HEK293 (cell line): ENCODE measurements around the gene DNAJB14.

Source experiments
- CTCF ChIA-PET: fragments of 350-600 bp; formaldehyde crosslinking; extraction: SDS; loops from one replicate; lab custom pipeline; 2021; ENCODE audit warnings: antibody characterized with exemption; lab: Yijun Ruan, JAX
- POLR2A ChIA-PET: fragments of 300-600 bp; formaldehyde crosslinking; extraction: SDS; loops from one replicate; lab custom pipeline; 2020; ENCODE audit warnings: antibody characterized with exemption, inconsistent platforms; lab: Yijun Ruan, JAX
- H3K27ac ChIP-seq: fragments of 200-500 bp; sonication (Bioruptor generic); 2 replicates; pipeline ENCODE4 v1.5.1; 2014; ENCODE audit warnings: low read depth, low read length, control low read depth, inconsistent platforms; ENCODE audit errors: extremely low read depth
- H3K36me3 ChIP-seq, 2 experiments: fragments of 200-500 bp in 1 of 2; sonication (Bioruptor generic) in 1 of 2; 1 replicate in 1 of 2; 2 replicates in 1 of 2; pipeline ENCODE4 v1.5.1; 2014 to 2017; ENCODE audit warnings: inconsistent platforms in 2 of 2, low read length in 2 of 2; ENCODE audit not compliant: control insufficient read depth in 2 of 2, insufficient read depth in 1 of 2
- H3K4me1 ChIP-seq: fragments of 200-500 bp; sonication (Bioruptor generic); 2 replicates; pipeline ENCODE4 v1.5.1; 2014; ENCODE audit warnings: mild to moderate bottlenecking, low read length, inconsistent platforms; ENCODE audit not compliant: control insufficient read depth, insufficient read depth
- H3K4me3 ChIP-seq: 2 replicates; pipeline ENCODE4 v1.5.1; 2011; ENCODE audit warnings: low read depth, mild to moderate bottlenecking, control low read depth, low read length, moderate library complexity
- H3K9me3 ChIP-seq: fragments of 200-500 bp; sonication (Bioruptor generic); 2 replicates; pipeline ENCODE4 v1.5.1; 2014; ENCODE audit warnings: low read depth, low read length, inconsistent platforms; ENCODE audit not compliant: control insufficient read depth, insufficient read depth
- FEZF1 ChIP-seq: fragments of 450-650 bp; formaldehyde crosslinking; IDR thresholded peaks from 2 replicates; pipeline ENCODE4 v1.5.1; 2016; ENCODE audit warnings: missing biosample characterization, missing genetic modification characterization
- KLF1 ChIP-seq: fragments of 450-650 bp; formaldehyde crosslinking; IDR thresholded peaks from 2 replicates; pipeline ENCODE4 v1.5.1; 2016; ENCODE audit warnings: missing biosample characterization, missing genetic modification characterization
- KLF10 ChIP-seq: fragments of 450-650 bp; IDR thresholded peaks from 2 replicates; pipeline ENCODE4 v1.5.1; 2018; ENCODE audit warnings: missing biosample characterization, mild to moderate bottlenecking, missing genetic modification characterization
- KLF16 ChIP-seq: fragments of 450-650 bp; formaldehyde crosslinking; IDR thresholded peaks from 2 replicates; pipeline ENCODE4 v1.5.1; 2017; ENCODE audit warnings: missing biosample characterization, missing genetic modification characterization
- KLF8 ChIP-seq: fragments of 450-650 bp; formaldehyde crosslinking; IDR thresholded peaks from 2 replicates; pipeline ENCODE4 v1.5.1; 2016; ENCODE audit warnings: missing biosample characterization, missing genetic modification characterization
- KLF9 ChIP-seq: fragments of 450-650 bp; formaldehyde crosslinking; IDR thresholded peaks from 2 replicates; pipeline ENCODE4 v1.5.1; 2016; ENCODE audit warnings: missing biosample characterization, missing genetic modification characterization, low read depth
- PRDM1 ChIP-seq: fragments of 450-650 bp; formaldehyde crosslinking; IDR thresholded peaks from 2 replicates; pipeline ENCODE4; 2016; ENCODE audit warnings: missing biosample characterization, missing genetic modification characterization
- SCRT2 ChIP-seq: fragments of 450-650 bp; formaldehyde crosslinking; IDR thresholded peaks from 2 replicates; pipeline ENCODE4 v1.5.1; 2016; ENCODE audit warnings: missing biosample characterization, missing genetic modification characterization
- SP2 ChIP-seq: fragments of 450-650 bp; formaldehyde crosslinking; IDR thresholded peaks from 2 replicates; pipeline ENCODE4 v1.5.1; 2016; ENCODE audit warnings: missing biosample characterization, missing genetic modification characterization
- SP3 ChIP-seq: fragments of 450-650 bp; formaldehyde crosslinking; IDR thresholded peaks from 2 replicates; pipeline ENCODE4 v1.5.1; 2016; ENCODE audit warnings: missing biosample characterization, missing genetic modification characterization
- ZBTB11 ChIP-seq: fragments of 450-650 bp; formaldehyde crosslinking; conservative IDR thresholded peaks from 2 replicates; pipeline ENCODE4 v1.5.1; 2016; ENCODE audit warnings: low read depth, missing biosample characterization, missing genetic modification characterization
- ZBTB8A ChIP-seq: fragments of 450-650 bp; formaldehyde crosslinking; IDR thresholded peaks from 2 replicates; pipeline ENCODE4 v1.5.1; 2016; ENCODE audit warnings: missing biosample characterization, missing genetic modification characterization
- ZIC2 ChIP-seq: fragments of 450-650 bp; formaldehyde crosslinking; IDR thresholded peaks from 2 replicates; pipeline ENCODE4 v1.5.1; 2016; ENCODE audit warnings: missing biosample characterization, missing genetic modification characterization
- ZNF140 ChIP-seq: fragments of 450-650 bp; formaldehyde crosslinking; IDR thresholded peaks from 2 replicates; pipeline ENCODE4 v1.5.1; 2016; ENCODE audit warnings: missing biosample characterization, missing genetic modification characterization
- ZNF274 ChIP-seq, 2 experiments: fragments of 200-500 bp in 1 of 2; fragments of 450-650 bp in 1 of 2; sonication (Bioruptor generic) in 1 of 2; formaldehyde crosslinking in 1 of 2; IDR thresholded peaks; 2 replicates each; pipeline versions ENCODE4 v1.5.1 to v1.6.1; 2014 to 2016; ENCODE audit warnings: borderline replicate concordance in 1 of 2, inconsistent platforms in 1 of 2, low read length in 1 of 2, missing biosample characterization in 1 of 2, missing genetic modification characterization in 1 of 2
- ZNF555 ChIP-seq: fragments of 450-650 bp; formaldehyde crosslinking; conservative IDR thresholded peaks from 2 replicates; pipeline ENCODE4 v1.5.1; 2017; ENCODE audit warnings: missing biosample characterization, mild to moderate bottlenecking, missing genetic modification characterization, inconsistent platforms
- ZNF561 ChIP-seq: fragments of 450-650 bp; IDR thresholded peaks from 2 replicates; pipeline ENCODE4 v1.5.1; 2018; ENCODE audit warnings: missing biosample characterization, missing genetic modification characterization, borderline replicate concordance
- ZNF654 ChIP-seq: fragments of 450-650 bp; formaldehyde crosslinking; IDR thresholded peaks from 2 replicates; pipeline ENCODE4 v1.5.1; 2016; ENCODE audit warnings: low read depth, missing biosample characterization, missing genetic modification characterization
- ZNF660 ChIP-seq: fragments of 450-650 bp; IDR thresholded peaks from 2 replicates; pipeline ENCODE4 v1.5.1; 2018; ENCODE audit warnings: missing biosample characterization, mild to moderate bottlenecking, missing genetic modification characterization
- ZNF768 ChIP-seq: fragments of 450-650 bp; formaldehyde crosslinking; IDR thresholded peaks from 2 replicates; pipeline ENCODE4 v1.5.1; 2018; ENCODE audit warnings: missing biosample characterization, mild to moderate bottlenecking, missing genetic modification characterization
- ZSCAN5A ChIP-seq: fragments of 450-650 bp; formaldehyde crosslinking; IDR thresholded peaks from 2 replicates; pipeline ENCODE4 v1.5.1; 2016; ENCODE audit warnings: missing biosample characterization, missing genetic modification characterization
- ZXDB ChIP-seq: fragments of 450-650 bp; formaldehyde crosslinking; IDR thresholded peaks from 2 replicates; pipeline ENCODE4 v1.5.1; 2016; ENCODE audit warnings: missing biosample characterization, missing genetic modification characterization
- TF ChIP-seq, protein P1 (sequence below): fragments of 450-650 bp; formaldehyde crosslinking; IDR thresholded peaks from 2 replicates; pipeline ENCODE4 v1.5.1; 2016; ENCODE audit warnings: missing biosample characterization, missing genetic modification characterization, borderline replicate concordance

The DNAJB14 gene

DNA sequence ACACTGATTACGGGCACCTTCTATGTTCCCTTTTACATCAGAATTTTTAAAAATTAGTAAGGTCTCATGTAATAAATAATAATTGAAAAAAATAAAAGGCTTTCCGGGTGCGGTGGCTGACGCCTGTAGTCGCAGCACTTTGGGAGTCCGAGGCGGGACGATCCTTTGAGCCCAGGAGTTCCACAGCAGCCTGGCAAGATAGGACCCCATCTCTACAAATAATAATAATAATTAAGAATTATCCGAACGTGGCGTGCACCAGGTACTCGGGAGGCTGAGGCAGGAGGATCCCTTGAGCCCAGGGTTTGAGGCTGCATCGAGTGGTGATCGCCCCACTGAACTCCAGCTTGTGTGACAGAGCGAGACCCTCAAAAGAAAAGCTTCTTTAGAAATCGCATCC lies 51.4 kb downstream of the DNAJB14 start (continued):
- TF ChIP-seq, protein P1, sequence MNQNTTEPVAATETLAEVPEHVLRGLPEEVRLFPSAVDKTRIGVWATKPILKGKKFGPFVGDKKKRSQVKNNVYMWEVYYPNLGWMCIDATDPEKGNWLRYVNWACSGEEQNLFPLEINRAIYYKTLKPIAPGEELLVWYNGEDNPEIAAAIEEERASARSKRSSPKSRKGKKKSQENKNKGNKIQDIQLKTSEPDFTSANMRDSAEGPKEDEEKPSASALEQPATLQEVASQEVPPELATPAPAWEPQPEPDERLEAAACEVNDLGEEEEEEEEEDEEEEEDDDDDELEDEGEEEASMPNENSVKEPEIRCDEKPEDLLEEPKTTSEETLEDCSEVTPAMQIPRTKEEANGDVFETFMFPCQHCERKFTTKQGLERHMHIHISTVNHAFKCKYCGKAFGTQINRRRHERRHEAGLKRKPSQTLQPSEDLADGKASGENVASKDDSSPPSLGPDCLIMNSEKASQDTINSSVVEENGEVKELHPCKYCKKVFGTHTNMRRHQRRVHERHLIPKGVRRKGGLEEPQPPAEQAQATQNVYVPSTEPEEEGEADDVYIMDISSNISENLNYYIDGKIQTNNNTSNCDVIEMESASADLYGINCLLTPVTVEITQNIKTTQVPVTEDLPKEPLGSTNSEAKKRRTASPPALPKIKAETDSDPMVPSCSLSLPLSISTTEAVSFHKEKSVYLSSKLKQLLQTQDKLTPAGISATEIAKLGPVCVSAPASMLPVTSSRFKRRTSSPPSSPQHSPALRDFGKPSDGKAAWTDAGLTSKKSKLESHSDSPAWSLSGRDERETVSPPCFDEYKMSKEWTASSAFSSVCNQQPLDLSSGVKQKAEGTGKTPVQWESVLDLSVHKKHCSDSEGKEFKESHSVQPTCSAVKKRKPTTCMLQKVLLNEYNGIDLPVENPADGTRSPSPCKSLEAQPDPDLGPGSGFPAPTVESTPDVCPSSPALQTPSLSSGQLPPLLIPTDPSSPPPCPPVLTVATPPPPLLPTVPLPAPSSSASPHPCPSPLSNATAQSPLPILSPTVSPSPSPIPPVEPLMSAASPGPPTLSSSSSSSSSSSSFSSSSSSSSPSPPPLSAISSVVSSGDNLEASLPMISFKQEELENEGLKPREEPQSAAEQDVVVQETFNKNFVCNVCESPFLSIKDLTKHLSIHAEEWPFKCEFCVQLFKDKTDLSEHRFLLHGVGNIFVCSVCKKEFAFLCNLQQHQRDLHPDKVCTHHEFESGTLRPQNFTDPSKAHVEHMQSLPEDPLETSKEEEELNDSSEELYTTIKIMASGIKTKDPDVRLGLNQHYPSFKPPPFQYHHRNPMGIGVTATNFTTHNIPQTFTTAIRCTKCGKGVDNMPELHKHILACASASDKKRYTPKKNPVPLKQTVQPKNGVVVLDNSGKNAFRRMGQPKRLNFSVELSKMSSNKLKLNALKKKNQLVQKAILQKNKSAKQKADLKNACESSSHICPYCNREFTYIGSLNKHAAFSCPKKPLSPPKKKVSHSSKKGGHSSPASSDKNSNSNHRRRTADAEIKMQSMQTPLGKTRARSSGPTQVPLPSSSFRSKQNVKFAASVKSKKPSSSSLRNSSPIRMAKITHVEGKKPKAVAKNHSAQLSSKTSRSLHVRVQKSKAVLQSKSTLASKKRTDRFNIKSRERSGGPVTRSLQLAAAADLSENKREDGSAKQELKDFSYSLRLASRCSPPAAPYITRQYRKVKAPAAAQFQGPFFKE (tag by site-specific recombination), result no peak
- TF ChIP-seq ZNF768 (tag by site-specific recombination), result no peak

DNA sequence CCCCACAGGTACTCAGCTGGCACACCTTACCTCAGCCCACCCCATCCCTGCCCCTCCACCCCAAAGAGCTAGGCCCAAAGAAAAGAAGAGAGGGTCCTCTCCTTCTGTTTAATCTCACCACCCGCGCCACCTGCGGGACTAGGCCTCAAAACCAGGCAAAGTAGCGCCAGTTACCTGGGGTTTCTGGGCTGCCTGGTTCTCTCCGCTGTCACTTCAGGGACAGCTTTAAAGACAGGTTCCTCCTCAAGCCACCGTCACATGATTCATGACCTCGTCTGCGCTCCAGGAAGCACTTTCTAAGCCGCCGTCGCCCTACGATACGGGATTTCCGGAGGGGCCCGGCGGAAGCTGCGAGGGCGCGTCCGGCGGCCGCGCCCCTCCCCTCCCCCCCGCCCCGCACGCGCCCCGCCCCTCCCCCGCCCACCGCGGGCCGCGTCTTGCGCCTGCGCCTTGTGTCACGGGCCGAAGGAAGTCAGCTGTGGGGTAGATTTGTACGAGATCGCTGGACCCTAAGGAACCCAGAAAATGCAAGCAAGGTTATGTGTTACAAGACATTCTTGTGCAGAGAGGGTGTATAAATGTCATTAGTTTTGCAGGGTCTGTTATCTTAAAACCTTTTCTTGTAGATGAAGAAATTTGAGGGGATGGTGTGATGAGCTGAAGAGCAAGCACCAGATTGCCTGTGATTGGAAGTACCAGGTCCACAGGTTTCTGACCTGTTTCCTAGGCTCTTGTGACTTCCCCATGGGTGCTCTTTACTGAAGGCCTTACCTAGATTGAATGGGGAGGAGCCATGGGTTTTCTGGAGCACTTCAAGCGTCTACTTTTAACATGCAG lies 52.0 kb downstream of the DNAJB14 start, which contains the start of gene LAMTOR3:
Gene LAMTOR3 (minus strand): TSS at position 267 of the 837 bp plus-strand sequence. CDS start 464 bp downstream, outside the sequence.
- Histone ChIP-seq H3K27ac (no peak within 1 kb of the TSS), H3K4me1 (no peaks in the 10 kb centered on the region), H3K9me3 (no peaks in the 10 kb centered on the region), H3K36me3 (peaks cover 0 to 16% of the 10 kb centered on the region in 2 experiments; a peak in 1 of 3 replicates), H3K4me3 (peak within 1 kb of the TSS; percentile 45)
- POLR2A ChIA-PET, result interaction anchor here (0.5 to 1.8 kb wide), 7 partner anchors 47 to 1002 kb away, joined by 3 to 9 read pairs (median 4); partner anchors contain the start of genes DNAJB14 and H2AZ1
- CTCF ChIA-PET, result no interaction called here
- TF ChIP-seq ZSCAN5A, result no peak
- peak; percentile 24; the same call in 1 of the 2 replicates for TF ChIP-seq SP3 (tag by site-specific recombination)
- TF ChIP-seq KLF8, result peak; percentile 45; the same call in 1 of the 2 replicates
- no peak for TF ChIP-seq ZNF555
- TF ChIP-seq ZNF561 (tag by site-specific recombination), result 0 out of 2 replicates have a peak, but pooled peaks have one; percentile 36
- peak; percentile 30; the same call in 1 of the 2 replicates for TF ChIP-seq KLF16 (tag by site-specific recombination)
- 0 out of 2 replicates have a peak, but pooled peaks have one; percentile 13 for TF ChIP-seq ZIC2
- TF ChIP-seq SP2 (tag by site-specific recombination), result peak; percentile 67
- peak; percentile 35; the same call in 1 of the 2 replicates for TF ChIP-seq SCRT2 (tag by site-specific recombination)
- peak; percentile 88 for TF ChIP-seq KLF10 (tag by site-specific recombination)
- peak; percentile 26; the same call in 1 of the 2 replicates for TF ChIP-seq KLF9 (tag by site-specific recombination)
- no peak for TF ChIP-seq ZNF140 (tag by site-specific recombination)
- no peak for TF ChIP-seq ZNF660 (tag by site-specific recombination)
- no peak for TF ChIP-seq FEZF1 (tag by site-specific recombination)
- TF ChIP-seq ZBTB11 (tag by site-specific recombination), result peak; percentile 82
- TF ChIP-seq ZNF274 (IDR thresholded peaks at IDR 0.05; ENCODE audit: low read length), result no peak
- TF ChIP-seq ZNF274 (tag by site-specific recombination; IDR thresholded peaks at IDR 0.05; ENCODE audit: borderline replicate concordance), result no peak
- TF ChIP-seq KLF1 (tag by site-specific recombination), result 0 out of 2 replicates have a peak, but pooled peaks have one; percentile 19
- no peak for TF ChIP-seq ZBTB8A
- peak; percentile 61 for TF ChIP-seq ZXDB (tag by site-specific recombination)
- no peak for TF ChIP-seq PRDM1 (tag by site-specific recombination)
- TF ChIP-seq ZNF654, result no peak
